GM12878 (cell line): Measurements from ENCODE around the gene PVALEF. TPM values are rescaled to one million over a fixed set of nuclear protein-coding genes. Genes with fewer than 3 reads are reported as not detected.

Experiments used
- ATAC-seq: fragments of 200-7000 bp; cut with Tn5 transposase; 3 replicates; pipeline ENCODE4 v1.9.1; 2020; ENCODE audit warnings: mild to moderate bottlenecking, moderate library complexity
- BruUV-seq: library from RNA; stranded (reverse); fragments of 400-500 nt; replicated peaks from 2 replicates; lab custom pipeline; 2021; lab: Mats Ljungman, UMichigan
- CTCF ChIA-PET: fragments of 300-600 bp; sonication (Branson Sonifier 250); formaldehyde crosslinking; extraction: SDS; loops from one replicate; lab custom pipeline; 2021; ENCODE audit warnings: inconsistent platforms; lab: Yijun Ruan, JAX
- POLR2A ChIA-PET: fragments of 350-600 bp; formaldehyde crosslinking; extraction: SDS; loops from one replicate; lab custom pipeline; 2021; ENCODE audit warnings: inconsistent platforms; lab: Charles Lee
- RAD21 ChIA-PET: fragments of 300-600 bp; sonication (Branson Sonifier 250); formaldehyde crosslinking; loops from one replicate; lab custom pipeline; 2023; ENCODE audit warnings: antibody characterized with exemption; ENCODE audit not compliant: unreplicated experiment; lab: Charles Lee
- SMC1A ChIA-PET: fragments of 300-600 bp; sonication (Branson Sonifier 250); formaldehyde crosslinking; loops from one replicate; lab custom pipeline; 2023; ENCODE audit not compliant: unreplicated experiment, uncharacterized antibody; lab: Charles Lee
- DNase-seq: peaks from one replicate; pipeline ENCODE4 v3.0.0-alpha.2; 2011; ENCODE audit warnings: low read depth, low spot score
- FAIRE-seq: peaks from 3 replicates; lab custom pipeline; 2011; peaks lifted over from hg19 to GRCh38; lab: Jason Lieb, UNC
- H2AFZ ChIP-seq: 2 replicates; pipeline ENCODE4 v1.6.0; 2011; ENCODE audit warnings: low read depth, low read length, control low read depth; ENCODE audit not compliant: control insufficient read depth
- H3K27ac ChIP-seq: 2 replicates; pipeline ENCODE4 v1.5.1; 2011; ENCODE audit warnings: control low read depth; ENCODE audit not compliant: control insufficient read depth, insufficient read depth
- H3K27me3 ChIP-seq, 2 experiments: replicated peaks in 1 of 2; 2 replicates each; pipeline versions ENCODE4 v1.6.0 to v1.6.1; 2011; ENCODE audit warnings: low read length in 1 of 2; ENCODE audit not compliant: control insufficient read depth in 2 of 2, insufficient read depth in 2 of 2
- H3K36me3 ChIP-seq, 2 experiments: 2 replicates each; pipeline ENCODE4 v1.5.1; 2011; ENCODE audit warnings: low read length in 1 of 2; ENCODE audit not compliant: control insufficient read depth in 2 of 2, insufficient read depth in 2 of 2
- H3K4me1 ChIP-seq: 2 replicates; pipeline ENCODE4 v1.6.1; 2011; ENCODE audit warnings: mild to moderate bottlenecking, low read length, moderate library complexity, mixed read lengths; ENCODE audit not compliant: control insufficient read depth, insufficient read depth
- H3K4me2 ChIP-seq: 2 replicates; pipeline ENCODE4 v1.6.0; 2011; ENCODE audit warnings: control low read depth; ENCODE audit not compliant: control insufficient read depth, insufficient read depth
- H3K4me3 ChIP-seq: fragments of 200-600 bp; sonication (generic); 2 replicates; pipeline ENCODE4 v1.5.1; 2016
- H3K79me2 ChIP-seq: 2 replicates; pipeline ENCODE4 v1.6.0; 2011; ENCODE audit warnings: low read length; ENCODE audit not compliant: control insufficient read depth, insufficient read depth
- H3K9ac ChIP-seq: 2 replicates; pipeline ENCODE4 v1.8.0; 2011; ENCODE audit warnings: low read length, control low read depth, mixed read lengths; ENCODE audit not compliant: control insufficient read depth, insufficient read depth
- H3K9me3 ChIP-seq: replicated peaks from 3 replicates; pipeline ENCODE4 v1.5.1; 2011; ENCODE audit warnings: mild to moderate bottlenecking, low read length; ENCODE audit not compliant: control insufficient read depth, insufficient read depth
- H4K20me1 ChIP-seq: 2 replicates; pipeline ENCODE4 v1.6.0; 2011; ENCODE audit not compliant: control insufficient read depth, insufficient read depth
- CBFB ChIP-seq: IDR thresholded peaks from 2 replicates; pipeline ENCODE4 v1.6.1; 2016; ENCODE audit warnings: antibody characterized with exemption, low read depth
- CHD2 ChIP-seq: IDR thresholded peaks from 2 replicates; pipeline ENCODE4 v1.6.1; 2011; ENCODE audit warnings: low read depth, low read length, improper control_type of control experiment, borderline replicate concordance
- CREB1 ChIP-seq: IDR thresholded peaks from 2 replicates; pipeline ENCODE4 v1.6.1; 2012; ENCODE audit warnings: low read depth, mild to moderate bottlenecking, inconsistent platforms
- HDGF ChIP-seq: fragments of 450-650 bp; IDR thresholded peaks from 2 replicates; pipeline ENCODE4 v1.6.1; 2016; ENCODE audit warnings: antibody characterized with exemption
- IKZF1 ChIP-seq: fragments of 450-650 bp; conservative IDR thresholded peaks from 2 replicates; pipeline ENCODE4 v1.6.1; 2017; ENCODE audit warnings: antibody characterized with exemption, mild to moderate bottlenecking
- KAT2A ChIP-seq: conservative IDR thresholded peaks from 2 replicates; pipeline ENCODE4 v1.6.1; 2011; ENCODE audit warnings: low read depth, low read length; ENCODE audit not compliant: control insufficient read depth
- MXI1 ChIP-seq: fragments of 150-350 bp; IDR thresholded peaks from 2 replicates; pipeline ENCODE4 v1.6.1; 2011; ENCODE audit warnings: low read depth, mild to moderate bottlenecking, inconsistent platforms, low read length, improper control_type of control experiment
- NBN ChIP-seq: fragments of 450-650 bp; IDR thresholded peaks from 2 replicates; pipeline ENCODE4 v1.6.1; 2016
- NR2F1 ChIP-seq: fragments of 450-650 bp; conservative IDR thresholded peaks from 2 replicates; pipeline ENCODE4 v1.6.1; 2017; ENCODE audit warnings: mild to moderate bottlenecking
- POLR2A ChIP-seq: IDR thresholded peaks from 2 replicates; pipeline ENCODE4 v1.6.1; 2011; ENCODE audit warnings: low read depth, mild to moderate bottlenecking, low read length
- POLR2AphosphoS5 ChIP-seq: IDR thresholded peaks from 2 replicates; pipeline ENCODE4 v1.6.1; 2011; ENCODE audit warnings: mild to moderate bottlenecking, low read length, inconsistent platforms
- RB1 ChIP-seq: fragments of 450-650 bp; formaldehyde crosslinking; IDR thresholded peaks from 2 replicates; pipeline ENCODE4 v1.6.1; 2017; ENCODE audit warnings: mild to moderate bottlenecking, borderline replicate concordance
- SPI1 ChIP-seq: IDR thresholded peaks from 2 replicates; pipeline ENCODE4 v1.6.1; 2011; ENCODE audit warnings: low read depth, mild to moderate bottlenecking, low read length, moderate library complexity, borderline replicate concordance; ENCODE audit not compliant: insufficient read depth
- WGBS: methylation state at CpG from one replicate; pipeline ENCODE4 v1.1.6; 2016; ENCODE audit warnings: low lambda C conversion rate; ENCODE audit not compliant: insufficient replicate concordance, insufficient coverage; ENCODE audit errors: missing lambda C conversion rate; 5-methylcytosine and 5-hydroxymethylcytosine counted together
- in situ Hi-C: fragments of 300-500 bp; cut with MboI; formaldehyde crosslinking; loops from 9 replicates; pipeline ENCODE4 v1.14.3; 2018; ENCODE audit warnings: mixed read lengths
- intact Hi-C: fragments of 100-400 bp; cut with micrococcal nuclease; formaldehyde crosslinking; loops from one replicate; pipeline ENCODE4 v1.14.2; 2022; ENCODE audit not compliant: unreplicated experiment
- polyA plus RNA-seq, 11 experiments: library from polyadenylated mRNA; depleted of rRNA in 4 of 11; unstranded in 6 of 11; stranded (reverse) in 5 of 11; fragments of >200 nt; fragmentation: Nextera tagmentation in 4 of 11; fragmentation: Illumina TruSeq in 1 of 11; extraction: Ambion mirVana in 4 of 11; extraction: Trizol in 1 of 11; gene quantifications; 1 replicate in 1 of 11; 2 replicates in 10 of 11; pipeline versions ENCODE4 v1.2.1 to v1.2.3, GENCODE V29; 2011 to 2016; ENCODE audit warnings: inconsistent platforms in 2 of 11, missing spikeins in 2 of 11, low read depth in 1 of 11
- total RNA-seq, 4 experiments: library from RNA; depleted of rRNA in 3 of 4; stranded (reverse); fragments of >200 nt in 3 of 4; fragmentation: Illumina TruSeq in 1 of 4; extraction: Trizol in 1 of 4; gene quantifications; 2 replicates each; pipeline versions ENCODE4 v1.2.1 to v1.2.3, GENCODE V29; 2013 to 2021
- TF ChIP-seq, protein P1 (sequence below): fragments of 450-650 bp; IDR thresholded peaks from 2 replicates; pipeline ENCODE4 v1.6.1; 2016; ENCODE audit warnings: mild to moderate bottlenecking
- TF ChIP-seq, protein P2 (sequence below): fragments of 450-650 bp; IDR thresholded peaks from 2 replicates; pipeline ENCODE4 v1.6.1; 2016; ENCODE audit warnings: mild to moderate bottlenecking, moderate library complexity, borderline replicate concordance
- TF ChIP-seq, protein P3 (sequence below): fragments of 450-650 bp; IDR thresholded peaks from 2 replicates; pipeline ENCODE4 v1.6.1; 2017; ENCODE audit warnings: low read depth, mild to moderate bottlenecking, moderate library complexity
- TF ChIP-seq, protein P4 (sequence below): IDR thresholded peaks from 2 replicates; pipeline ENCODE4 v1.6.1; 2012; ENCODE audit warnings: low read depth, low read length, improper control_type of control experiment

Gene PVALEF
- total and polyA plus RNA-seq, 10 of the 15 experiments (the other 5 are each of a cell fraction or from before 2014, with no cell fraction given): not detected

DNA sequence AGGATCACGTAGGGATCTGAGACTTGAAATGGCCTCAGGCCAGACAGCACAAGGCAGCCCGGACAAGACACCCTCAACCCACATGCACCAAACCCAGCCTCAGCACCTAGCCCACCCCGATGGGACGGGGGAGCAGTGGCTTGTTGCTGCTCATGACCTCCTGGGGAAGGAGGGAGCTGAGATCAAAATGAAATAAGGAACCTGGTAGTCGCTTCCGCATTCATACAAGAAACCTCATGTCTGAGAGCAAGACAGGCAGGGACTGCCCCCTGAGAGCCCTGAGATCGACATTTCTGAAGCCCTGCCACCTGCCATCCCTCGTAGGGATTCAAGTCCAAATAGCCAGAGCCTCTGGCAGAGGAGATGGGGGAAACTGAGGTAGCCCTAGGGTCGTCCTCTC is 63.1 kb downstream of the PVALEF start:
- Histone ChIP-seq H3K79me2 (no peaks in the 10 kb centered on the region), H3K4me2 (peak overlapping the region; percentile 13; the same call in 1 of the 2 replicates), H2AFZ (peak overlapping the region; percentile 78), H3K9me3 (no peaks in the 10 kb centered on the region), H3K9ac (peak overlapping the region; percentile 39), H3K27ac (peak overlapping the region; percentile 55), H3K36me3 (peaks cover 4 to 12% of the 10 kb centered on the region in 2 experiments; a peak in 3 of 4 replicates), H3K4me3 (no peak overlapping the region), H3K4me1 (peaks cover 17% of the 10 kb centered on the region), H4K20me1 (no peaks in the 10 kb centered on the region), H3K27me3 (no peaks in the 10 kb centered on the region)
- ChIA-PET RAD21 (interaction anchor here (0.7 to 0.9 kb wide), 2 partner anchors 11 to 12 kb away, joined by 3 to 4 read pairs; partner anchors contain the start of genes NDUFAF8 and TEPSIN), POLR2A (interaction anchor here (1.1 kb wide), 1 partner anchor 10 kb away, joined by 7 read pairs; the partner anchor contains the start of genes NDUFAF8 and TEPSIN), CTCF (interaction anchor here (0.7 to 1.0 kb wide), 2 partner anchors 10 to 113 kb away, joined by 4 to 5 read pairs; partner anchors contain the start of genes NDUFAF8 and TEPSIN), SMC1A (interaction anchor here (0.6 to 1.0 kb wide), 3 partner anchors 11 to 653 kb away, joined by 4 to 6 read pairs (median 4); partner anchors contain the start of genes NDUFAF8 and TEPSIN)
- no TSS peak for BruUV-seq
- intact Hi-C loops: no loop called here
- ATAC-seq (peak; percentile 95), DNase-seq (no peak), FAIRE-seq (peak; percentile 85)
- in situ Hi-C loops: loop anchor here (25.0 kb wide), 1 partner anchor 216 kb away; no protein-coding TSS in a partner anchor
- 31% methylated on average over 9 of the region's 9 CpGs for WGBS
- TF ChIP-seq, protein P1, sequence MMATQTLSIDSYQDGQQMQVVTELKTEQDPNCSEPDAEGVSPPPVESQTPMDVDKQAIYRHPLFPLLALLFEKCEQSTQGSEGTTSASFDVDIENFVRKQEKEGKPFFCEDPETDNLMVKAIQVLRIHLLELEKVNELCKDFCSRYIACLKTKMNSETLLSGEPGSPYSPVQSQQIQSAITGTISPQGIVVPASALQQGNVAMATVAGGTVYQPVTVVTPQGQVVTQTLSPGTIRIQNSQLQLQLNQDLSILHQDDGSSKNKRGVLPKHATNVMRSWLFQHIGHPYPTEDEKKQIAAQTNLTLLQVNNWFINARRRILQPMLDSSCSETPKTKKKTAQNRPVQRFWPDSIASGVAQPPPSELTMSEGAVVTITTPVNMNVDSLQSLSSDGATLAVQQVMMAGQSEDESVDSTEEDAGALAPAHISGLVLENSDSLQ: peak; percentile 41; the same call in 1 of the 2 replicates
- TF ChIP-seq POLR2AphosphoS5 (peak; percentile 40), IKZF1 (0 out of 2 replicates have a peak, but pooled peaks have one; percentile 40), CREB1 (no peak), NBN (peak; percentile 39; the same call in 1 of the 2 replicates), CBFB (no peak), MXI1 (peak; percentile 42; the same call in 1 of the 2 replicates), POLR2A (0 out of 2 replicates have a peak, but pooled peaks have one; percentile 21), NR2F1 (0 out of 2 replicates have a peak, but pooled peaks have one; percentile 25), SPI1 (peak; percentile 70; the same call in 1 of the 2 replicates), KAT2A (no peak), HDGF (no peak), RB1 (no peak), CHD2 (peak; percentile 11; the same call in 1 of the 2 replicates)
- TF ChIP-seq, protein P2, sequence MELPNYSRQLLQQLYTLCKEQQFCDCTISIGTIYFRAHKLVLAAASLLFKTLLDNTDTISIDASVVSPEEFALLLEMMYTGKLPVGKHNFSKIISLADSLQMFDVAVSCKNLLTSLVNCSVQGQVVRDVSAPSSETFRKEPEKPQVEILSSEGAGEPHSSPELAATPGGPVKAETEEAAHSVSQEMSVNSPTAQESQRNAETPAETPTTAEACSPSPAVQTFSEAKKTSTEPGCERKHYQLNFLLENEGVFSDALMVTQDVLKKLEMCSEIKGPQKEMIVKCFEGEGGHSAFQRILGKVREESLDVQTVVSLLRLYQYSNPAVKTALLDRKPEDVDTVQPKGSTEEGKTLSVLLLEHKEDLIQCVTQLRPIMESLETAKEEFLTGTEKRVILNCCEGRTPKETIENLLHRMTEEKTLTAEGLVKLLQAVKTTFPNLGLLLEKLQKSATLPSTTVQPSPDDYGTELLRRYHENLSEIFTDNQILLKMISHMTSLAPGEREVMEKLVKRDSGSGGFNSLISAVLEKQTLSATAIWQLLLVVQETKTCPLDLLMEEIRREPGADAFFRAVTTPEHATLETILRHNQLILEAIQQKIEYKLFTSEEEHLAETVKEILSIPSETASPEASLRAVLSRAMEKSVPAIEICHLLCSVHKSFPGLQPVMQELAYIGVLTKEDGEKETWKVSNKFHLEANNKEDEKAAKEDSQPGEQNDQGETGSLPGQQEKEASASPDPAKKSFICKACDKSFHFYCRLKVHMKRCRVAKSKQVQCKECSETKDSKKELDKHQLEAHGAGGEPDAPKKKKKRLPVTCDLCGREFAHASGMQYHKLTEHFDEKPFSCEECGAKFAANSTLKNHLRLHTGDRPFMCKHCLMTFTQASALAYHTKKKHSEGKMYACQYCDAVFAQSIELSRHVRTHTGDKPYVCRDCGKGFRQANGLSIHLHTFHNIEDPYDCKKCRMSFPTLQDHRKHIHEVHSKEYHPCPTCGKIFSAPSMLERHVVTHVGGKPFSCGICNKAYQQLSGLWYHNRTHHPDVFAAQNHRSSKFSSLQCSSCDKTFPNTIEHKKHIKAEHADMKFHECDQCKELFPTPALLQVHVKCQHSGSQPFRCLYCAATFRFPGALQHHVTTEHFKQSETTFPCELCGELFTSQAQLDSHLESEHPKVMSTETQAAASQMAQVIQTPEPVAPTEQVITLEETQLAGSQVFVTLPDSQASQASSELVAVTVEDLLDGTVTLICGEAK: no peak
- TF ChIP-seq, protein P3, sequence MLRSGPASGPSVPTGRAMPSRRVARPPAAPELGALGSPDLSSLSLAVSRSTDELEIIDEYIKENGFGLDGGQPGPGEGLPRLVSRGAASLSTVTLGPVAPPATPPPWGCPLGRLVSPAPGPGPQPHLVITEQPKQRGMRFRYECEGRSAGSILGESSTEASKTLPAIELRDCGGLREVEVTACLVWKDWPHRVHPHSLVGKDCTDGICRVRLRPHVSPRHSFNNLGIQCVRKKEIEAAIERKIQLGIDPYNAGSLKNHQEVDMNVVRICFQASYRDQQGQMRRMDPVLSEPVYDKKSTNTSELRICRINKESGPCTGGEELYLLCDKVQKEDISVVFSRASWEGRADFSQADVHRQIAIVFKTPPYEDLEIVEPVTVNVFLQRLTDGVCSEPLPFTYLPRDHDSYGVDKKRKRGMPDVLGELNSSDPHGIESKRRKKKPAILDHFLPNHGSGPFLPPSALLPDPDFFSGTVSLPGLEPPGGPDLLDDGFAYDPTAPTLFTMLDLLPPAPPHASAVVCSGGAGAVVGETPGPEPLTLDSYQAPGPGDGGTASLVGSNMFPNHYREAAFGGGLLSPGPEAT: peak; percentile 31; the same call in 1 of the 2 replicates
- TF ChIP-seq, protein P4, sequence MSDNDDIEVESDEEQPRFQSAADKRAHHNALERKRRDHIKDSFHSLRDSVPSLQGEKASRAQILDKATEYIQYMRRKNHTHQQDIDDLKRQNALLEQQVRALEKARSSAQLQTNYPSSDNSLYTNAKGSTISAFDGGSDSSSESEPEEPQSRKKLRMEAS: 0 out of 2 replicates have a peak, but pooled peaks have one; percentile 44
